Activated CD8-positive, alpha-beta memory T cell treated with anti-CD3 and anti-CD28 coated beads, Interleukin-2, amount 50 U/mL, for 4 hours (primary cell): ENCODE results near the gene SIGLEC5.

Experiments used
- DNase-seq: peaks from one replicate; pipeline ENCODE4 v3.0.0-alpha.2; 2020

The SIGLEC5 gene

DNA sequence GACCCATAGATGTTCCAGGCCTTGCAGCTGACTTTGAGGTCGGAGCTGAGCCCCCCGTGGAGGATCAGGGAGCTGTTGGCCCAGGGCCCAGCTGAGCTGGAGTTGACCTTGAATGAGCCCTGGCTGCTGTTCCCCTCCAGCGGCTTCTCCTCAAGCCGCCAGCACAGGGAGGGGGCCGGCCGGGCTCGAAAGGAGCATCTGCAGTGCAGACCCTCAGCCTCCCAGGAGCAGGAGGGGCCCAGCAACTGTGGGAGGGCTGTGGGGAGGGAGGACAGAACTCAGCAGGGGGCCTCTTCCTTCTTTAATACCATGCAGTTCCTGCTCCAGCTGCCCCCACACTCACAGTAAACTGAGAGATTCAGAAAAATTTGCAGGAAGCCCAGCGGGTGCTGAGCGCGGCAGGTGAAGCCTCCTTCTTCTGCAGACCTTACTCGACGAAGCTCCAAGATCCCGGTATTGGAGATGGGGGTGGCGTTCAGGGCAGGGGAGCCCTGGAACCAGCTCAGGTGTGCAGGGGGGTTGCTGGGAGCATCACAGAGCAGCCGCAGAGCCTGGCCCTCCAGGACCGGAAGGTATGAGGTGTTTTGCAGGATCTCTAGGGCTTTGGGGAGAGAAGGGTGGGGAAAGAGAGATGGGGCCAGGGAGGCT is 2.6 kb downstream of the SIGLEC5 start:
- DNase-seq = no peak

DNA sequence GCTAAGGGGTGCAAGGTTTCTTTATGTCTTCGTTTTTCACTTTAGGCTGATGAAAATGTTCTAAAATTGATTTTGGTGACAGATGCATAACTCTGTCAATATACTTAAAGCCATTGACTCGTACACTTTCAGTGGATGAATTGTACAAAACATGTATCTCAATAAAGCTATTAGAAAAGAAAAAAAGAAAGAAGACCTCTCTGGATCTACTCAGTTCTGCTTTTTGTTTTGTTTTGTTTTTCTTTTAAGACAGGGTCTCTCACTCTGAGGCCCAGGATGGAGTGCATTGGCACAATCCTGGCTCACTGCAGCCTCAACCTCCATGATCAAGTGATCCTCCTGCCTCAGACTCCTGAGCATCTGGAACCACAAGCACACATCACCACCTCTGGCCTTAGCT is 3.5 kb downstream of the SIGLEC5 start:
- DNase-seq = no peak

DNA sequence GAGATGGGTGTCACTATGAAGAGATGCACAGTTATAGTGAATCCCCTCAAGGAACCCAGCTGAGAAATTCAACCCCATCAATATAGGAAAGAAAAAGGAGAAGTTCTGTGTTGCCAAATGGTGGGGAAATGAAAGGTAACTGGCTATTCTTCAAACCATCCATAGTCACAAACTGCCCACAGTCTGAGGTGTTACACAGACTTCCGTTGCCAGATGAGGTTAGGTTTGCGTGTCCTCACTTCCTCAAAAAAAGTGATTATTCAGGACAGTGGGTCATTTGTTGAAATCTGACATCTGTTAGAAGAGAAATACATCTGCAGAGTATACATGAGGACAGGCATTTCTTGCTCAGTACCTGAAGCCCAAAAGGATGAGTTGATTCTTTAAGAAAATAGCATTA is 9.0 kb downstream of the SIGLEC5 start:
- no peak for DNase-seq

DNA sequence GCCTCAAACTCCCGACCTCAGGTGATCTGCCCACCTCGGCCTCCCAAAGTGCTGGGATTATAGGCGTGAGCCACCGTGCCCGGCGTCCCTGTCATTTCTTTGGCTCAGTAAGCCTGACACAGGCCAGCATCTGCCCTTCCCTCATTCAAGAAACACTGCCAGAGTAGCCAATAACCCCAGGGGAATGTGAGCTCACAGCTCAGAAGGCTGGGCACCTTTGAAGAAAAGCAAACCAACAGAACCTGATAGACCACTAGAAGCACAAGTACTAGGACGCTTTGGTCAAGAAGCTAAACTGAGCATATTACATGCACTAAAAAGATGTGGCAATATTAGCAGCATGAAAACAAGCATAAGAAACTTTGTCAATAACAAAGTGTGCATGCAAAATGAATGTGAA is 14.2 kb downstream of the SIGLEC5 start:
- no peak for DNase-seq

DNA sequence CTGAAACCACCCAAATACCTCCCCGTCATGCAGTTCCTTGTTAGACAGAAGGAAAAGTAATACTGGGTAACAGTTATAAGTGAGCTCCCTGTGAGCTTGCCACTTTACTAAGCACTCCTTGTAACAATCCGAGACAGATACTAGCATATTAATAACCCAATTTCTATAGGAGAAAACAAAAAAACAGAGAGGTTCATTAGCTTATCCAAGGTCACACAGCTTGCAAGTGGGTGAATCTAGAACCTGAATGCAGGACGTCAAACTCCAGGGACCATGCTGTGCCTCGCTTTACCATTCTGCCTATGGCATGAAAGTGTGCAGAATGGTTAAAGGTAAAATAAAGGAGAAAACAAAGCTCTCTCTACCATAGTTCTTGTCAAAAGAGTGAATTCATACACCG is 15.4 kb downstream of the SIGLEC5 start:
- DNase-seq = no peak

DNA sequence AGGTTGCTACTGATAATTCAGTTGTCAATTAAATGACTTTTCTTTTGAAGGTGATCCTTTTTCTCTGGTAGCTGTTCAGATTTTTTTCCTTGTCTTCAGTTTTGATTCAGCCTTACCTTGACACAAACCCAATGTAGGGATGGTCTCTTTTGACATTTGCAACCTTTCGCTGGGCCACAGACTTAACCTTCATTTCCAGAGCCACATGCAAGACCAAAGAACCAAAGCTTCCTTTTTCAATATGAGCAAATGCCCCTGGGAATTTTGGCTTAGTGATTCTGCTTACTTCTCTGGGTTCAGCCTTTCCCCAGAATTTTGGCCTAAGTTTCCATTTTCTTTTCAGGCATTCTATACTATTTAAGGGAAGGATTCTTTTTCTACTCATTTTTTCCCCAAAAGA is 19.6 kb downstream of the SIGLEC5 start:
- DNase-seq = no peak

DNA sequence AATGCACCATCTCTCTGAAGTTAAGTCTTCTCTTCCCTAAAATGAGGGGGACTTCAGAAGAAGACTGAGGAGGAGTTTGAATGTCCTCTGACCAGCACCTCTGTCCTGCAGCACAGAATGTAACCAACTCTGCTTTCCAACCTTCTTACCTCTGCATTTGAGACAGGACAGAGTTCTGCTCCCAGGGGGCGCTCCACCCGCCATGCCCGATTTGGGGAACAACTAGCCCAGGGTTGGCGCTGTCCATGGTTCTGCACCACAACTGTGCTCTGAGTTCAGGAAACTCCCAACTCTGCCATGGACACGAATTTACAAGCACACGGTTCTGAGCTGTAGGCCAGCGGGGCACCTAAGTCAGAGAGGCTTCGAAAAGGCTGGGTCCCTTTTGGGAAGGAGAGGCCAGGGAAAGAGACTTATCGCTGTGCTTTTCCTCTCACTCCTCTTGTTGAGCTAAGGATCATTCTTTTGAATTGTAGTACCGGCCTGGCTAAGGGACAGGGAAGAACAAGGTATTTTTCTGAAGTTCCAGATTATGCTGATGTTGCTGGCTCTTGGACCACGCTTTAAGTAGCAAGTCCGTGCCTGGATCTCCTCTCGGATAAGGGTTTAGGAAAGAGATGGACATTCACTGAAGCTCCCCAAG is 22.2 kb downstream of the SIGLEC5 start:
- DNase-seq = peak; percentile 58

DNA sequence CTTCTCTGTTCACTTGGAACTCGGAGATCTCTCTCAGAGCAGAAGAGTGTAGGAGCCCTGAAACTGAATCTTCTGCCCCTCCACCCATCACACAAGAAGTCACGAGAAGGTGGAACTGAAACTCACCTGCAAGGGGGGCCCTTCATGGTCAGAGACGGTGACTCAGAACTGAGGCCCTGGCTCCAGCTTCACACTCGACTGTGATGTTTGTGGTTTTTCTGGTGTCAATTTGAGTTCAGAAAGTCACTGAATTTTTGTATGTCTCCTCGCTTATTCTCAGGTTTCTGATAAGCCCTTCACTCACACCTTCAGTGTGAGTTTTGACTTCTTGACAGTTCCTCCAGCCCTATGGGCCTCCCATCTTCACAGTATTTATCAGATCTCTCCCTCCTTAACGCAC is 23.1 kb downstream of the SIGLEC5 start:
- DNase-seq = no peak

DNA sequence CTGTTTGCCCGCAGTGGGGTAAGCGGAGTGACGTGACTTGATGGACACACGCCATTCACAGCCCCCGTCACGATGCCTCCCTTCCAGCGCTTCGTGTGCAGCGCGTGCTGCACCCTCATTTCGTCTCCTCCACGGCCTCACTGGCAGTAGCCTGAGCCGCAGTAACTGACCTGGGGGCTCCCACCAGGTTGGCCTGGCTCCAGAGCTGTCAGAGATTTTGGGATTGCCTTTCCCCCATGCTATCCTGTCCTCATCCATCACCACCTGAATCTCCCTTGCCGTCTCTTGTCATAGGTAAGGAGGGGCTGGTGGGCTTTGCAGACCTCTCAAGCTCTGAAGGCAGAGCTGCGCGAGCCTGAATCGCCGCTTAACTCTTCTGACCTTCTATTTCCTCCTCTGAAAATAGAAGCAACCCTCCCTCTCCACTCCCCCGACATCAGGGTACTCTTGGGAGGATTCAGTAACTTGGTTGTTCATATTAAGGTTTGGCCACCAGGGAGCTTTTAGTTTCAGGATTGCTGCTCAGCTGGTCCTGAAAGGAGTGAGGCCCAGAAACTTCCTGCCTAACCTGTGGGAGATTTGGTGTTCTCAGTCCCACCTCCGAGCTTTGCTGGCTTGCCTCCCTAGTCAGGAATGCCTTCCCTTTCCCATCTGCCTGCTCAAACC is 27.9 kb downstream of the SIGLEC5 start:
- DNase-seq = no peak

DNA sequence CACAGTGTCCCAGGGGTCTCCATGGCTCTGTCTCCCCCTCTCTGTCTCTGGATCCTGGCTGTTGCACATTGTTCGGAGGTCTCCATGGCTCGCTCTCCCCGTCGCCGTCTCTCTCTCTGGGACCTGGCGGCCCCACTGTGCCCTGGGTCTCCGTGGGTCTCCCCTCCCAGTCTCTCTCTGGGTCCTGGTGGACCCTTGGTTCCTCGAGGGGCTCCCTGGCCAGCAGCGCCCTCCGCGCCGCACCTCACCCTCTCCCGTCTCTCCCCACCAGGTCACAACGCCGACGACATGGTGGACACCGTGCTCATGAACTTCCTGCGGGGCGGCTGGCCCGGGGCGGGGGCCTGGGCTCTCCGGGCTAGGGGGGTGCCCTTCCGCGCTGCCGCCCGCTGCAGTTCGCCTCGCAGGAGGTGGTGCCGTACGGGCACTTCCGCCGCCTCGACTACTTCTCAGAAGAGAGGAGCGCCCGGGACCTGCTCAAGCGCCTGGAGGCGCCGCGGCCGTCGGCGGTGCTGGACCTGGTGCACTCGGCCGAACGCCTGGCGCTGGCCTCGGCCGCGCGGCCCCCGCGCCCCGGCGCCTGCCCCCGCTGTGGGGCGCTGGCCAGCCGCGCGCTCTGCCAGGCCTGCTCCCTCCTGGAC is 29.1 kb downstream of the SIGLEC5 start:
- DNase-seq = no peak

DNA sequence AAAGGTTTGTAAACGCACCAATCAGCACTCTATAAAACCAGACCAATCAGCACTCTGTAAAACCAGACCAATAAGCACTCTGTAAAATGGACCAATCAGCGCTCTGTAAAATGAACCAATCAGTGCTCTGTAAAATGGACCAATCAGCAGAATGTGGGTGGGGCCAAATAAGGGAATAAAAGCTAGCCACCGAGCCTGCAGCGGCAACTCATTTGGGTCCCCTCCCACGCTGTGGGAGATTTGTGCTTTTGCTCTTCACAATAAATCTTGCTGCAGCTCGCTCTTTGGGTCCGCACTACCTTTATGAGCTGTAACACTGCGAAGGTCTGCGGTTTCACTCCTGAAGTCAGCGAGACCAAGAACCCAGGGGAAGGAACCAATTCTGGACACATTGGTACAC is 31.1 kb downstream of the SIGLEC5 start:
- DNase-seq = no peak

DNA sequence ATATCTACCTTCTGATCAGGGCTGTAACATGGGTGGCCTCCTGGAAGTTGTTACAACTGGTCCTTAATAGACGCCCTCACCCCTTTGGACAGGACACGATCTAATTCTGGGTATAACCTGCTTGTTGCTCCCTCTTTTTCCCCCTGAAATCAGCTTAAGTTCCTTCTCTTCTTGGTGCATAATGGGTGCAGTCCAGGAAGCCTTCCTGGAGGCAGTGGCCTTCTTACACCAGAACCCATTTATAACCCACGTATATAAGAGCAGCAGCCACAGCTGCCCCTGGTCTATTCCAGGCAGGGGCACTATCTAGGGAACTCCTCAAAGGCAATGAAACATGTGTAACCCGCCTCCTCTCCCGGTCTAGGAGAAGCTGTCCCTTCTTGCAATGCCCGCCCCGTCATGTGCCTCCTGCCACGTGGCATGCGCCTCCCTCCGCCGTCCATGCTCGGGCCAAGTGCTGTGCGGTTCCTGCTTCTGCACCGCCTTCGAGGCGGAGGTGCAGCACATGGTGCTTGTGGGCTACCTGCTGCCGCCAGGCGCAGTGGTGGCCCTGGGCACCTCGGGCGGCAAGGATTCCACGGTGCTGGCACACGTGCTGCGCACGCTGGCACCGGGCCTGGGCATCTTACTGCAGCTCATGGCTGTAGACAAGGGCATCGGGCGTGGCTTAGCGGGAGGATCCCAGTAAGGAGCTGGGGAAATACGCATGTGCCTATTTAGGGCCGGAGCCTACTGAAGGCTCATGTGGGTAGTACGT is 31.9 kb downstream of the SIGLEC5 start:
- DNase-seq = no peak

DNA sequence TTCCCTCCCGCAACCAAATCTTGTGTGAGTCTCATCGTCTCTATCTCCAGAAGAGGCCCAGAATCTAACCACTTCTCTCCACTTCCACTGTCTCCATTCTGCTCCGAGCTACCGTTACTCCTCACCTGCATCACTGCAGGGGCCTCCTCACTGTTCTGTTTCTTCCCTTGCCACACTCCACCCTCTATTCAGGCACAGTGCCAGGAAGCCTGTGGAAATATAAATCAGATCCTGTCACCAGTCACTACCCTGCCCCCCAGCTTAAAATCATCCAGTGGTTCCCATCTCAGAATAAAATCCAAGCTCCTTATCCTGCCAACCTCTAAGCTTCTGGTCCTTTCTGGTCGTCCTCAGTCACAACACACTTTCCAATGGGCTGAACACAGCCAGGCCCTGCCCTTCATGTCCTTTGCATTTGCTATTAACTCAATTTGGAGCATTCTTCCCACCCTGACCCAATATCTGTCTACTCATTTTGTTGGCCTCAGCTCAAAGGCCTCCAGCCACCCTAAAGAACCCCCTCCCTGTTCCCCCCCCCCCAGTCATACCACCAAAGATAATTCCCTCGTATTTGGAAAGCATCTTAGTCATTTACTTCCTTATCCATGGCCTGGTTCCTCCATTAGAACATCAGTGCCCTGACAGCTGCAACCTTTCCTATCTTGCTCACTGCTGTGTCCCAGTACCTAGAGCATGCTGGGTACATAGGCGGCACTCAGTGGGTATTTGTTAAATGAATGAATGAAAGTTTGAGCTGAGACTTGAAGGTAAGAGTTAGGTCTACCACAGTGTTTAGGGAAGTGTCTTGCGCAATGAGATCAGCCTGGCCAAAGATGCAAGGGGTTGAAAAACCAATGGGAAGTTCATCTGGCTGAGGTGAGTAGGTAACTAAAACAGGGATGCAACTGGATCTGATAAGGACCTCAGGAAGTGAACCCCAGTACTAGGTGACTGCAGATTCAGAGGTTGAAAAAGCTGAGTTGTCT is 34.7 kb downstream of the SIGLEC5 start:
- DNase-seq = no peak

DNA sequence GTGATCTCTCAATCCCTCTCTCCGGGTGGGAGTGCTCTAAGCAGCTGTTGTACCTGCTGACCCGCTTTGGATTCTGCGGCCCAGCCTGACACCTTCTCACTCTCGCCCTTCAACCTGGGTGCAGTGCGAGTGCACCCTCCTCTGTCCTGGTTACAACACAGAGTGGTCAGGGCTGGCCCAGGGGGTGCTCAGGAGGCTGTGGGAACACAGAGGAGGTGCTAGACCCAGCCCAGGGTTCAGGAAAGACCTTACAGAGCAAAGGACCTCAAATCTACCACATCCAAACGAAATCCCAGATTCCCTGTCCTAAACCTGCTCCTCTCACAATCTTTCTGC is 35.5 kb downstream of the SIGLEC5 start:
- DNase-seq = no peak

DNA sequence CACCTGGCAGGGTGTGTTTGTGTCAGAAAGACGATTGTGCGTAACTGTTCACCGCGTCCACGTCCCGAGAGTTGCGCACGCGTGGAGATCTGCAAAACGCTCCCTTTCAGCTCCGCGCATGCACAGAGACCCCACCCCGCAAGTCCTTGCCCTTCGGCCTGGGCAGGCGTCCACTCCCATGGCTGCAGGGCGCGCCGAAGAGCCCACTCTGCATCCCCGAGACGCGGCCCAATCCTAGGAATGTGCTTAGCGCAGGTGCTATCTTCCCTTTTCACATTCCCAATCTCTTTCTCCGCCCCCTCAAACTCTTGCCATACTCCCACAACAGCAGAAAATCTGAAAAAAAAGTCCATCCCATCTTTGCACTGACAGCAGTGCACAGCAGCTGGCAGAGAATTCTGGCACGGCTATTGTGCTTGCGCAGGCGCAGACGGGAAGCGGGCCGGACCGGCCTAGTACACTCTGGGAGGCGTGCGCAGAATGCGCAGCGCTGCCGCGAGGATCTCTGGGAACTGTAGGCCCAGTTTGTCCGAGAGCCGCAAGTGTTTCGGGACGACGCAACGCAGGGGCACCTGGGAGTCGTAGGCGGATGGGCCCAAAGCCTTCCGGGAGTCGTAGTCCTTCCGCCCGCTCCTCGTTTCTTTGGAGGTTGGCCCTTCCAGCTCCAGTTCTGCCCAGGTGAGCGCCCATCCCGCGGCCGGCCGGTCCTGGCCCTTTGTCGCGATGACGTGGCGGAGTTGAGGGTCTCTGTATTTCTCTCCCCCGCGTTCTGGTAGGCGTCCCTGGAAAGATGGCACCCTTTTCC is 36.0 kb downstream of the SIGLEC5 start:
- DNase-seq = peak; percentile 96

DNA sequence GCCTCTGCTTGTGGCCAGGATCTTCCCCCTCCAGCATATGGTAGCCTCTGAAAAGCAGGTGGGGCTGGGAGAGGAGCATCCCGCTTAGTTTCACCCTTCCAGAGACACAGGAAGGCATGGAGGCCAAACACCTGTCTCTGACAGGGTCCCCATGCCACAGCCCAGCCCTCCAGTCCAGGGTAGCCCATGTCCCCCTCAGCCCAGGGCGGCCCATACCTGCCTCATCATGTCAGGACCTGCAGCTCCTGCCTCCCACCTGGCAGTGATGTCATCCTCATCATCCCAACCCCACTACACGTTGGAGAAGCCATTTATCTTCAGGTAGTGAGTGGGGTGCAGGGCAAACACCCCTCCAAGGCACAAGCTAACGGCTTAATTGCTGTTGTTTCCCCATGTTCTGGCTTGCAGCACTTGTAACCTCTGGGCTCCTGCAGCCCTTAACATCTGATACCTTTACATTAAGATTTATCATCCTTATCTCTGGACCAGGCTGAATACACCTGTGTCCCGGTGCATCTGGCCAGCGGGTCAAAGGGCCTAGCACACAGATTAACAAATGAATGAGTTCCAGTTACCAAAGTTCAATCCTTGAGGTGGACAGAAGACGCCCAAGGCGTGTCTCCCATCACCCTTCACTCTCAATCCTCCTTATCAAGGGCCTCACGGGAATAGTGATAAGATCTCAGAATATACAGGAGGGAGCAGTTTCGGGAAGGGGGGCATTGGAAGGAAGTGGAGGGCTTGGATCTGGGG is 36.9 kb downstream of the SIGLEC5 start:
- no peak for DNase-seq

DNA sequence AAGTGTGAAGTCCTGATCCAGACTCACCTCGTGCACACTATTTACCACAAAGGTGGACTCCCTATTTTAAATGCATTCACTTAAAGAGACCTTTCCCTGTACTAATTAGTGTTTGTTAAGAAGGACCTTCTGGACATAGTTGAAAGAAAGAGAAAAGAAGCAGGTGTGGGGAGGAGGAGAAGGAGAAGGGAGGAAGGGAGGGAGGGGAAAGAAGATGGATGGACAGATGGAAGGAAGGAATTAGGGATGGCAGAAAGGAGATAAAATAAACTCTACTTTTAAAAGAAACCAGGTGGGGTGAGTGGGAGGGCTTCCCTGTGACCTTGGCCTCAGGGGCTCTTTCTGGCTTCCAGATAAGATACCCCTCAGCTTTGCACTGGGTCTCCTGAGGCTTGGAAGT is 37.7 kb downstream of the SIGLEC5 start:
- no peak for DNase-seq

DNA sequence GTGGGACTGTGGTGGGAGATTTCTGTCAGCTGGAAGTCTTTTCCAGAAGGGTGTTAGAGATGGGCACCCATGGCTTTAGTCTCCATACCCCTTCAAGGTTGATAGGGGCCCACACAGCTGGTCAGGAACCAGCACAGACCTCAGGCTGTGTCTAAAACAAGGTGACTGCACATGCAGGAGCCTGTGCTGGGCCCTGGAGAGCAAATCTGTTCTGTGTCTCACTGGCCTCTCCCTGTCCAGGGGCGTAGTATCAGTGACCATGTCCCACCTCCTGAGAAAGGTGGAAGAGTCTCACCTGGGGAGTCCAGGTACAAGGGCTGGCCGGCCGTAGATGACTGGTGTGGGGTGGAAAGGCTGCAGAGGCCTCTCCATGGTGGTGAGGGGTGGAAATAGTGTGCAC is 39.8 kb downstream of the SIGLEC5 start:
- no peak for DNase-seq

DNA sequence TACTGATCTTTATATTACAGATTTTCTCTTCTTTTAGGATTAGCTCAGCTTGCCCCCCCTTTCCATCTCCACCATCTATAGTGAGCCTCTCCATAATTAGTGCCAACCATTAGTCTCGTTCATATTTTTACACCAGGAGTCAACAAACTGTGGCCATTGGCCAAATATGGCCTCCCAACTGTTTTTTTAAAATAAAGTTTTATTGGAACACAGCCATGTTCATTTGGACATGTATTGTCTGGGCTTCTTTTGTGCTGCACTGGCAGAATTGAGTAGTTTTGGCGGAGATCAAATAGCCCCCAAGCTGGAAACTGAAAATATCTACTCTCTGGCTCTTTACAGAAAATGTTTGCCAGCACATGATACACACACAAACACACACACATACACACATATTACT is 40.7 kb downstream of the SIGLEC5 start:
- no peak for DNase-seq
